ENCODE data around the gene MINDY3. TPM values are rescaled to one million over a fixed set of nuclear protein-coding genes. Genes with fewer than 3 reads are reported as not detected.
A peak's percentile ranks its signal among the peaks of the same experiment; 100 is the strongest.

The MINDY3 gene
- total and polyA plus RNA-seq, 2 donors (not counting 1 experiment from before 2014, with no cell fraction given) = 11.6 to 29.3 TPM

GRCh38 chr10:15858861-15859281 lies 1.4 kb downstream of the MINDY3 start:
- DNase-seq (no peak), ATAC-seq (ENCODE audit: low read depth) (no peak)
- Mint-ChIP-seq H3K4me1 (peaks cover 38% of the 10 kb centered on the region), H3K9me3 (ENCODE audit: insufficient read depth) (no peaks in the 10 kb centered on the region), H3K27me3 (peaks cover 6% of the 10 kb centered on the region), H3K4me3 (peak overlapping the region; percentile 72), H3K27ac (no peak overlapping the region)
- Histone ChIP-seq H4K20me1 (ENCODE audit: control insufficient read depth, insufficient read depth, low read length, poor library complexity, severe bottlenecking) (peaks cover 13% of the 10 kb centered on the region), H3K27me3 (replicated peaks in 1 of 4; ENCODE audit: control extremely low read depth in 1 of 4, control insufficient read depth in 3 of 4, insufficient read depth in 4 of 4, low read length in 3 of 4) (peaks cover 0 to 2% (median 0%) of the 10 kb centered on the region in 4 experiments), H3K9me3 (ENCODE audit: control extremely low read depth in 1 of 3, control insufficient read depth in 2 of 3, insufficient read depth in 1 of 3, low read length in 2 of 3) (peaks cover 0 to 9% (median 0%) of the 10 kb centered on the region in 3 donors), H3K79me2 (ENCODE audit: control insufficient read depth, insufficient read depth, low read length) (peaks cover 63% of the 10 kb centered on the region), H3K4me2 (replicated peaks; ENCODE audit: low read depth, low read length, poor library complexity, severe bottlenecking) (peak overlapping the region; percentile 75), H3K9ac (ENCODE audit: low read length) (no peak overlapping the region), H3K4me3 (ENCODE audit: control extremely low read depth in 1 of 5, extremely low read depth in 1 of 5, insufficient read depth in 1 of 5, low read depth in 2 of 5, low read length in 4 of 5) (peak overlapping the region in 1 of 5 experiments; percentile 92), H3K4me1 (ENCODE audit: control insufficient read depth in 2 of 2, insufficient read depth in 2 of 2, low read length in 2 of 2) (peaks cover 18 to 21% of the 10 kb centered on the region in 2 donors), H3K36me3 (replicated peaks in 1 of 2; ENCODE audit: control extremely low read depth in 1 of 2, control insufficient read depth in 1 of 2, extremely low read depth in 1 of 2, insufficient read depth in 2 of 2, low read length in 1 of 2) (no peaks in the 10 kb centered on the region), H3K27ac (ENCODE audit: low read length in 2 of 2) (no peak overlapping the region), H2AFZ (ENCODE audit: insufficient read depth, low read depth, low read length, poor library complexity, severe bottlenecking) (no peak overlapping the region)
- CTCF ChIA-PET = interaction anchor here (0.9 kb wide), 1 partner anchor 15 kb away, joined by 3 read pairs; no protein-coding TSS in a partner anchor
- POLR2A ChIA-PET = no interaction called here
- intact Hi-C loops (cut with micrococcal nuclease) = no loop called here
- no CpG with 5 or more reads among the region's 7 CpGs for WGBS (ENCODE audit: insufficient coverage)
- TF ChIP-seq, protein P1, sequence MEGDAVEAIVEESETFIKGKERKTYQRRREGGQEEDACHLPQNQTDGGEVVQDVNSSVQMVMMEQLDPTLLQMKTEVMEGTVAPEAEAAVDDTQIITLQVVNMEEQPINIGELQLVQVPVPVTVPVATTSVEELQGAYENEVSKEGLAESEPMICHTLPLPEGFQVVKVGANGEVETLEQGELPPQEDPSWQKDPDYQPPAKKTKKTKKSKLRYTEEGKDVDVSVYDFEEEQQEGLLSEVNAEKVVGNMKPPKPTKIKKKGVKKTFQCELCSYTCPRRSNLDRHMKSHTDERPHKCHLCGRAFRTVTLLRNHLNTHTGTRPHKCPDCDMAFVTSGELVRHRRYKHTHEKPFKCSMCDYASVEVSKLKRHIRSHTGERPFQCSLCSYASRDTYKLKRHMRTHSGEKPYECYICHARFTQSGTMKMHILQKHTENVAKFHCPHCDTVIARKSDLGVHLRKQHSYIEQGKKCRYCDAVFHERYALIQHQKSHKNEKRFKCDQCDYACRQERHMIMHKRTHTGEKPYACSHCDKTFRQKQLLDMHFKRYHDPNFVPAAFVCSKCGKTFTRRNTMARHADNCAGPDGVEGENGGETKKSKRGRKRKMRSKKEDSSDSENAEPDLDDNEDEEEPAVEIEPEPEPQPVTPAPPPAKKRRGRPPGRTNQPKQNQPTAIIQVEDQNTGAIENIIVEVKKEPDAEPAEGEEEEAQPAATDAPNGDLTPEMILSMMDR (IDR thresholded peaks at IDR 0.05) = no peak
- no peak for TF ChIP-seq EZH2 (IDR thresholded peaks at IDR 0.05; ENCODE audit: borderline replicate concordance, insufficient read depth, low read depth, low read length, poor library complexity, severe bottlenecking)

- H2AFZ ChIP-seq (ENCODE audit: insufficient read depth, low read depth, low read length, poor library complexity, severe bottlenecking) = no peak overlapping the region
- peaks cover 20% of the 10 kb centered on the region for H4K20me1 ChIP-seq (ENCODE audit: control insufficient read depth, insufficient read depth, low read length, poor library complexity, severe bottlenecking)
- H3K4me2 ChIP-seq (replicated peaks; ENCODE audit: low read depth, low read length, poor library complexity, severe bottlenecking) = no peak overlapping the region
- Mint-ChIP-seq H3K27ac (no peak overlapping the region), H3K9me3 (ENCODE audit: insufficient read depth) (peaks cover 2% of the 10 kb centered on the region), H3K4me1 (peaks cover 46% of the 10 kb centered on the region), H3K27me3 (no peaks in the 10 kb centered on the region), H3K4me3 (no peak overlapping the region)
- H3K27ac ChIP-seq (ENCODE audit: low read length in 2 of 2) = no peak overlapping the region
- no peak for DNase-seq
- no CpG with 5 or more reads among the region's 2 CpGs for WGBS (ENCODE audit: insufficient coverage)
- TF ChIP-seq, protein P1 (IDR thresholded peaks at IDR 0.05) = no peak
- no peak for TF ChIP-seq EZH2 (IDR thresholded peaks at IDR 0.05; ENCODE audit: borderline replicate concordance, insufficient read depth, low read depth, low read length, poor library complexity, severe bottlenecking)
- no peak overlapping the region for H3K4me3 ChIP-seq (ENCODE audit: control extremely low read depth in 1 of 5, extremely low read depth in 1 of 5, insufficient read depth in 1 of 5, low read depth in 2 of 5, low read length in 4 of 5)
- H3K9me3 ChIP-seq (ENCODE audit: control extremely low read depth in 1 of 3, control insufficient read depth in 2 of 3, insufficient read depth in 1 of 3, low read length in 2 of 3) = peaks cover 0 to 9% (median 0%) of the 10 kb centered on the region in 3 donors
- intact Hi-C loops (cut with micrococcal nuclease) = no loop called here
- ChIA-PET POLR2A (no interaction called here), CTCF (no interaction called here)
- peaks cover 81% of the 10 kb centered on the region for H3K79me2 ChIP-seq (ENCODE audit: control insufficient read depth, insufficient read depth, low read length)
- H3K27me3 ChIP-seq (replicated peaks in 1 of 4; ENCODE audit: control extremely low read depth in 1 of 4, control insufficient read depth in 3 of 4, insufficient read depth in 4 of 4, low read length in 3 of 4) = no peaks in the 10 kb centered on the region
- no peak overlapping the region for H3K9ac ChIP-seq (ENCODE audit: low read length)
- H3K4me1 ChIP-seq (ENCODE audit: control insufficient read depth in 2 of 2, insufficient read depth in 2 of 2, low read length in 2 of 2) = peaks cover 18 to 21% of the 10 kb centered on the region in 2 donors
- ATAC-seq (ENCODE audit: low read depth) = no peak
- H3K36me3 ChIP-seq (replicated peaks in 1 of 2; ENCODE audit: control extremely low read depth in 1 of 2, control insufficient read depth in 1 of 2, extremely low read depth in 1 of 2, insufficient read depth in 2 of 2, low read length in 1 of 2) = peaks cover 0 to 3% of the 10 kb centered on the region in 2 experiments
Measured at GRCh38 chr10:15857107-15857575, 3.2 kb downstream of the MINDY3 start.
